K562 (cell line): ENCODE results near the gene AQP6. TPM values are rescaled to one million over a fixed set of nuclear protein-coding genes. Genes with fewer than 3 reads are reported as not detected.

Source experiments
- CREB1 ChIP-seq, 2 experiments: sonication (generic) in 1 of 2; formaldehyde crosslinking in 1 of 2; IDR thresholded peaks; 2 replicates each; pipeline versions ENCODE4 v1.6.1 to v1.8.0; 2012 to 2022; ENCODE audit warnings: inconsistent platforms in 1 of 2, mild to moderate bottlenecking in 1 of 2, missing genetic modification reagents in 1 of 2, moderate library complexity in 1 of 2
- NEUROD1 ChIP-seq: fragments of 150-350 bp; IDR thresholded peaks from 2 replicates; pipeline ENCODE4 v1.6.1; 2014; ENCODE audit warnings: borderline replicate concordance, low read length, low read depth; ENCODE audit not compliant: partially characterized antibody
- TCFL5 ChIP-seq: fragments of 250-450 bp; sonication (Bioruptor Pico); conservative IDR thresholded peaks from 2 replicates; pipeline ENCODE4 v1.6.1; 2021; ENCODE audit warnings: mild to moderate bottlenecking, moderate library complexity, matching md5 sums
- ZNF589 ChIP-seq: fragments of 200-800 bp; sonication (Bioruptor generic); IDR thresholded peaks from 2 replicates; pipeline ENCODE4 v1.6.1; 2016; ENCODE audit warnings: low read depth, missing genetic modification characterization, missing compliant biosample characterization
- ZNF668 ChIP-seq: fragments of 250-450 bp; sonication (Bioruptor Pico); IDR thresholded peaks from 2 replicates; pipeline ENCODE4 v1.8.0; 2022; ENCODE audit warnings: mild to moderate bottlenecking, inconsistent platforms
- polyA plus RNA-seq, 8 experiments: library from polyadenylated mRNA; depleted of rRNA in 4 of 8; stranded (reverse) in 5 of 8; unstranded in 3 of 8; fragments of >200 nt; fragmentation: Nextera tagmentation in 2 of 8; fragmentation: Illumina TruSeq in 1 of 8; extraction: Ambion mirVana in 2 of 8; extraction: Trizol in 1 of 8; gene quantifications; 2 replicates each; pipeline versions ENCODE4 v1.2.1 to v1.2.3, GENCODE V29; 2011 to 2014; ENCODE audit warnings: inconsistent platforms in 1 of 8, missing spikeins in 1 of 8
- total RNA-seq, 7 experiments: library from RNA; depleted of rRNA in 6 of 7; stranded (reverse); fragments of >200 nt in 6 of 7; fragmentation: Illumina TruSeq in 2 of 7; extraction: Trizol in 2 of 7; gene quantifications; 2 replicates each; pipeline versions ENCODE4 v1.2.1 to v1.2.3, GENCODE V29; 2011 to 2021; ENCODE audit warnings: low replicate concordance in 1 of 7
- TF ChIP-seq, protein P1 (sequence below): sonication (generic); formaldehyde crosslinking; IDR thresholded peaks from 2 replicates; pipeline ENCODE4 v1.8.1; 2023; ENCODE audit warnings: mild to moderate bottlenecking, missing genetic modification reagents
- TF ChIP-seq, protein P2 (sequence below): fragments of 250-450 bp; sonication (Bioruptor Pico); IDR thresholded peaks from 2 replicates; pipeline ENCODE4 v1.8.0; 2021; ENCODE audit warnings: borderline replicate concordance, mild to moderate bottlenecking, moderate library complexity; ENCODE audit not compliant: poor library complexity, severe bottlenecking

The AQP6 gene
- total and polyA plus RNA-seq, 9 of the 15 experiments (the other 6 are each of a cell fraction or from before 2014, with no cell fraction given) = 0.05 to 0.12 TPM; not detected in 7

DNA sequence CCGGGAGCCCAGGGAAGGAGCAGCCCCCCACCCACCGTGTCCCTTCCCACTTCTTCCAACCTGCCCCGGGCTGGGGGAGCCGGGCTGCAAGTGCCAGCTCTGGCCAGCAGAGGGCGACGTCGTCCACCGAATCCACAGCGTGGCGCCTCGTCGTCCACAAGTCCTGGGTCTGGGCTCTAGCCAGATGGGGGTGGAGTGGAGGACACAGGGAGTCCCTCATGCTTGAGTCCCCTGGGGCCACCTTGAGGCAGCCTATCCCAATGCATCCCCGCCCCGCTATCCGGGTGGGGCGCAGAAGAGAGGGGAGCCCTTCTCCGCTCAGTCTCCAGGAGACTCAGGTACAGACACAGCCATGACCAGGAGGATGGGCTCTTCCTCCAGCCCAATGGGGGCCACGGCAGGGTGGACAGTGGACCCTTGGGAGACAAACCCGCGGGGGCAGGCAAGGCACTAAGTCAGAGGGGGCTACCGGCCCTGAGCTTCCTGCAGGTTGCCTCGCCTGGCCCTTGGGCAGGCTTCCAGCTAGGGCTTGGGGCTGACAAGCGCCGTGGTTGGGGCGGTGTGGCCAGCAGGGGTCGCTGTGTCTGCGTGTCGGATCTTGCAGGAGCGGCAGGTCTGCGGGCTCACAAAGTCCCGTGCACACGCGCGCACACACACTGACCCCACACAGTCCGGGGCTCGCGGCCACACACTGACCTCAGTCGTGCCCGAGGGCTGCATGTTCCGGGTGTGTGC lies 5.5 kb upstream of the AQP6 start (continued):
- TF ChIP-seq CREB1 (IDR thresholded peaks at IDR 0.05) (no peak), CREB1 (CRISPR knock-in tag; IDR thresholded peaks at IDR 0.05) (no peak; the same call in 1 of the 2 replicates), ZNF668 (CRISPR knock-in tag) (no peak), NEUROD1 (no peak), TCFL5 (CRISPR knock-in tag) (no peak), ZNF589 (CRISPR knock-in tag) (no peak)
- TF ChIP-seq, protein P1, sequence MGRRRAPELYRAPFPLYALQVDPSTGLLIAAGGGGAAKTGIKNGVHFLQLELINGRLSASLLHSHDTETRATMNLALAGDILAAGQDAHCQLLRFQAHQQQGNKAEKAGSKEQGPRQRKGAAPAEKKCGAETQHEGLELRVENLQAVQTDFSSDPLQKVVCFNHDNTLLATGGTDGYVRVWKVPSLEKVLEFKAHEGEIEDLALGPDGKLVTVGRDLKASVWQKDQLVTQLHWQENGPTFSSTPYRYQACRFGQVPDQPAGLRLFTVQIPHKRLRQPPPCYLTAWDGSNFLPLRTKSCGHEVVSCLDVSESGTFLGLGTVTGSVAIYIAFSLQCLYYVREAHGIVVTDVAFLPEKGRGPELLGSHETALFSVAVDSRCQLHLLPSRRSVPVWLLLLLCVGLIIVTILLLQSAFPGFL = no peak
- TF ChIP-seq, protein P2, sequence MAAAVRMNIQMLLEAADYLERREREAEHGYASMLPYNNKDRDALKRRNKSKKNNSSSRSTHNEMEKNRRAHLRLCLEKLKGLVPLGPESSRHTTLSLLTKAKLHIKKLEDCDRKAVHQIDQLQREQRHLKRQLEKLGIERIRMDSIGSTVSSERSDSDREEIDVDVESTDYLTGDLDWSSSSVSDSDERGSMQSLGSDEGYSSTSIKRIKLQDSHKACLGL = no peak
